NCI-H510A treated with DMSO at 0.1 percent for 48 hours (cell line): ENCODE data around the gene CYP2U1.

Experiments used
- DNase-seq: peaks from one replicate; lab custom pipeline; 2025; lab: John Stamatoyannopoulos, UW

CYP2U1 gene

DNA sequence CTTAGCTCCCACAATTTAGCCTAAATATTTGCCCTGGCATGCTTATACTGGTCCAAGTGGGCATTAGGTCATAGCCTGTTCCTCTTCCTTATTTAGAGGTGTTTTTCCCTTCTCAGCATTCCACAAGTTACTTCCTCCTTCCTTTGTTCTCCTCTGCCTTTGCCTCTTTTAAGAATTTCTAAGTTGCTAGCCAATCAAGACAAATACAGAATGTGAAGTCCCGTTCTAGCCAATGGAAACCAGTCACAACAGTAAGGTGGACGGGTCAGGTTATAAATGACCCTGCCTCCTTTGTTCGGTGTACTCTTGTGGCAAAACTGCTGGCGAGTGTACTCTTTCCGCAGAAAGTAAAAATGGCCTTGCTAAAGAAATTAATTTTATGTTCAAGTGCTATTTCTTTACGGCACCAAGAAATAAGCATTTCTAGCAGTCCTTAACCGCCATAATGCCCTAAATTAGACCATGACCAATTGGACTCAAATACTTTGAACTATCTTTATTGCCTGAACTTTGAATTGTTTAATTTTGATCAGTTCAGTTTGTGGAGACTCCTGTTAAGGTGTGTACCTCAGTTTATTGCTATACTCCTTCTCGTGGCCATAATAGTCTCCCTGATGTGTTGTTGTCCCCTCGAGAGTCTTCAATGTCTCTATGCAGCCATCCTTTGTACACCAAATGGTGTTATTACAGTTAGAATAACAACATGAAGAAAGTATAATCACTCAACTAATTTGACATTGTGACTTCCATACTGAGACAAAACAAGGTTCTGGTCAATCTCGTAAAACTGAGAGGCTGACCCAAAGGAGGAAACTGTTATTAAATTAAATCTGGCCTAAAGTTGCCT, 56.8 kb downstream of the CYP2U1 start:
- DNase-seq, result no peak

DNA sequence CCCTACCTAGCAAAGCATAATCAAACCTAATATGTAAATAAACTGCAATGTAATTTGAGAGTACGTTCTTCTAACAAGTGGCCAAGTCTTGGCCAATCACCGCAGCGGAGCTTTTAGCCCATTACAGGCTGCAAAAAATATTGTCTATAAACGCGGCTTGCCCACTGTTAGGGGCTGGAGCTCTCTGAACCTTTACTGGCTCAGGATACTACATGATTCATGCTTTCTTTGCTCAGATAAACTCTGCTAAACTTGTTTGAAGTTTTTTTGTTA, 57.4 kb downstream of the CYP2U1 start:
- DNase-seq, result peak; percentile 32

DNA sequence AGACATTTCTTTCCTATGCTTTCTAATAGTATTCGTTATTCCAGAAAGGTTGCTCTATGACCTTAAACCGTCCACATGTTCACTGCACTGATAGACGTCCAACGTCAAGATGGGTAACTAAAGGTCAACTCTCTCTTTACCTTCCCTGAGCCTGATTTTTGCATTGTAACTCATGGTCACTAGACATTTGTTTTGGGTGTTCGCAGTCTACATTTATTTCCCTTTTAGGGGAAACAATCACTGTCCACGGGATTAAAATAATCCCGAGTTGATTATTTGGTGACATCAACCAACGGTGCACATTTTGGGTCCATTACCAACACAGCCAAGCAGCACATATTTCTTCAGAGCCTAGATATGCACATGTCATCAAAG, 57.8 kb downstream of the CYP2U1 start:
- DNase-seq, result no peak

GRCh38 chr4:107989537-107990386, 58.4 kb downstream of the CYP2U1 start, which contains the start of gene HADH:
Gene HADH (plus strand): TSS chr4:107989889. CDS start chr4:107989933, 44 bp downstream.
- peak; percentile 76 for DNase-seq

GRCh38 chr4:107991945-107992630, 60.7 kb downstream of the CYP2U1 start:
- DNase-seq, result no peak

GRCh38 chr4:107993969-107994368, 62.6 kb downstream of the CYP2U1 start:
- no peak for DNase-seq

GRCh38 chr4:107994894-107995293, 63.5 kb downstream of the CYP2U1 start:
- DNase-seq, result no peak

DNA sequence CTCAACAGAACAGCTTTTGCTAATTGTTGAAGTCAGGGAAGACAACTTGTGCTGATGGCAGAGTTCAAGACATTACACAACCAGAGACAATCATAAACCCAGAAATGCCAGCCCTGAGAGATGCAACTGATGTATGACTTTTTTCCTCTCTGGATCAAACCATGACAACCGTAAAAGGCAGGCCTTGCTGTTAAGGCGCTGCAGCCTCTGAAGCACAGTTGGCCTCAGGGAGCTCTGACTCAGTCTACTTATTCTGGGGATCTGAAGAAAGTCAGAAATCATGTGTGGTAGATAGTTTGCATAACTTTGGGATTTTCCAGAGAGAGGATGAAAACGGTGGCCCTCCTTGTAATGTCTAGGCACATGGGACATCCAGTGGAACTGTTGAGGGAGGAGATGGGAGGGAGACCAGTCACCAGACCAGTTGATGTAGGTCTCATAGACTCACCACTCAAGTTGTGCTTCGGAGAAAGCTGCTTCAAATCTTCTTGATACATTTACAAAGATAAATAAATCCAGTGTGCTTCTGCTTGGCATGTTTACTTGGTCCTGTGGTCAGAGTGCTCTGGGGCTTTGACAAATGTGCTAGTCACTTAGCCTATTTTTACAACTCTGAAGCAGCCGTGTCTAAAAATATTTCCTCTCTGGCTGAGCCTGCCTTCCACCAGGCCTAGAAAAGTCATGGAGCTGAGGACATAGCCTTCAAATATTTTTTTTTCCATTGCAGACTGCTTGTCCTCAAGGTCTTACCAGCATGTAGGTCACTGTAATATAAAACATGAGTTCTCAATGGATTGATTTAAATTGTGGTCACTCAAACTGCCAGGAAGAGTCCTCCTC, 65.8 kb downstream of the CYP2U1 start:
- DNase-seq, result no peak

DNA sequence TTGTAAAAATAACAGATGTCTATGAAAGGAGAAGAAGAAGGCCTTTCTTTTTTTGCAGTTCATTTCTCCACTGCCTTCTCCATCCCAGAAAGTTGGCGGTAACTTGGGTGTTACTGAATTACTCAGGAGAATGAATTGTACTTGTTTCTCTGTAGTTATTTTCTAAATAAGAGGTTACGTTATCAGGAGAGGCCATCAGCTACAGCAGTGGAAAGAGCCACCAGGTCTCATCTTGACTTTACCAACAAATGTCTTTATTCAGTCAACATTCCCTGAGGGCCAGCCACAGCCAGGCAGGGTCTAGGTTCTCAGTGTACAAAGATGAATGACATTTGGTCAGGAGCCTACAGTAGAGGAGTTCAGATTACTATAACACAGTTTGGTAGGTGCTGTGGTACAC, 66.4 kb downstream of the CYP2U1 start:
- no peak for DNase-seq

GRCh38 chr4:107999932-108000539, 68.7 kb downstream of the CYP2U1 start:
- peak; percentile 42 for DNase-seq

GRCh38 chr4:108001540-108002135, 70.3 kb downstream of the CYP2U1 start:
- no peak for DNase-seq
